ENCODE results near the gene PAPPA2.

- no peak for TF ChIP-seq POLR2A (IDR thresholded peaks at IDR 0.05; ENCODE audit: low read length)
- no peak for TF ChIP-seq GATA1 (IDR thresholded peaks at IDR 0.05; ENCODE audit: low read depth, low read length)
Observed at GRCh38 chr1:176682830-176683535, 220.0 kb downstream of the PAPPA2 start.
